HepG2 (cell line): Measurements from ENCODE around the gene MIDN. TPM values are rescaled to one million over a fixed set of nuclear protein-coding genes. Genes with fewer than 3 reads are reported as not detected.

Experiments
- ARID2 ChIP-seq: sonication (generic); formaldehyde crosslinking; IDR thresholded peaks from 2 replicates; pipeline ENCODE4 v1.8.1; 2022; ENCODE audit warnings: mild to moderate bottlenecking, missing genetic modification reagents, borderline replicate concordance
- FOSL1 ChIP-seq: sonication (generic); formaldehyde crosslinking; IDR thresholded peaks from 2 replicates; pipeline ENCODE4 v1.9.0; 2021; ENCODE audit warnings: missing genetic modification reagents, borderline replicate concordance
- GABPB1 ChIP-seq: IDR thresholded peaks from 2 replicates; pipeline ENCODE4 v1.6.1; 2016; ENCODE audit warnings: mild to moderate bottlenecking, missing genetic modification reagents, moderate library complexity, missing compliant biosample characterization
- HNF4A ChIP-seq: sonication (generic); formaldehyde crosslinking; IDR thresholded peaks from 2 replicates; pipeline ENCODE4 v1.4.0; 2020; ENCODE audit warnings: missing genetic modification reagents
- KMT2B ChIP-seq: IDR thresholded peaks from 2 replicates; pipeline ENCODE4 v1.6.1; 2016; ENCODE audit warnings: missing genetic modification reagents, missing compliant biosample characterization
- MAZ ChIP-seq, 2 experiments: sonication (generic) in 1 of 2; formaldehyde crosslinking in 1 of 2; IDR thresholded peaks; 2 replicates each; pipeline versions ENCODE4 v1.5.0 to v1.6.1; 2012 to 2020; ENCODE audit warnings: low read depth in 2 of 2, mild to moderate bottlenecking in 2 of 2, borderline replicate concordance in 1 of 2, improper control_type of control experiment in 1 of 2, low read length in 1 of 2, missing genetic modification reagents in 1 of 2, moderate library complexity in 1 of 2
- ONECUT2 ChIP-seq: sonication (generic); formaldehyde crosslinking; IDR thresholded peaks from 2 replicates; pipeline ENCODE4 v1.4.0; 2020; ENCODE audit warnings: missing genetic modification reagents
- POLR2AphosphoS5 ChIP-seq: IDR thresholded peaks from 2 replicates; pipeline ENCODE4 v1.6.1; 2012; ENCODE audit warnings: low read depth, low read length
- ZNF10 ChIP-seq: sonication (generic); formaldehyde crosslinking; IDR thresholded peaks from 2 replicates; pipeline ENCODE4 v1.4.0; 2020; ENCODE audit warnings: mild to moderate bottlenecking, low read depth, missing genetic modification reagents, borderline replicate concordance
- ZNF225 ChIP-seq: sonication (generic); formaldehyde crosslinking; IDR thresholded peaks from 2 replicates; pipeline ENCODE4 v1.4.0; 2020; ENCODE audit warnings: mild to moderate bottlenecking, missing genetic modification reagents
- ZNF563 ChIP-seq: sonication (generic); formaldehyde crosslinking; IDR thresholded peaks from 2 replicates; pipeline ENCODE4 v1.8.0; 2022; ENCODE audit warnings: mild to moderate bottlenecking, moderate library complexity, missing genetic modification reagents
- ZNF652 ChIP-seq: IDR thresholded peaks from 2 replicates; pipeline ENCODE4 v1.6.1; 2016; ENCODE audit warnings: low read depth, borderline replicate concordance
- ZNF792 ChIP-seq: IDR thresholded peaks from 2 replicates; pipeline ENCODE4 v1.6.1; 2016
- ZSCAN20 ChIP-seq: sonication (generic); formaldehyde crosslinking; IDR thresholded peaks from 2 replicates; pipeline ENCODE4 v1.4.0; 2020; ENCODE audit warnings: missing genetic modification reagents, mild to moderate bottlenecking, borderline replicate concordance
- polyA plus RNA-seq, 8 experiments: library from polyadenylated mRNA; depleted of rRNA in 3 of 8; stranded (reverse) in 7 of 8; unstranded in 1 of 8; fragments of >200 nt; fragmentation: Illumina TruSeq in 4 of 8; extraction: Trizol in 4 of 8; gene quantifications; 2 replicates each; pipeline versions ENCODE4 v1.2.1 to v1.2.3, GENCODE V29; 2011 to 2016; ENCODE audit warnings: low read depth in 4 of 8, missing spikeins in 1 of 8, mixed read lengths in 1 of 8; ENCODE audit not compliant: insufficient read depth in 1 of 8
- total RNA-seq, 5 experiments: library from RNA; depleted of rRNA; stranded (reverse); fragments of >200 nt; fragmentation: Illumina TruSeq; extraction: Trizol; gene quantifications; 2 replicates each; pipeline ENCODE4 v1.2.3, GENCODE V29; 2016; ENCODE audit warnings: low read depth in 1 of 5
- TF ChIP-seq, protein P1 (sequence below): sonication (generic); formaldehyde crosslinking; IDR thresholded peaks from 2 replicates; pipeline ENCODE4 v1.4.0; 2020; ENCODE audit warnings: missing genetic modification reagents, low read depth, mild to moderate bottlenecking, borderline replicate concordance
- TF ChIP-seq, protein P2 (sequence below), 2 experiments: fragments of 450-650 bp in 1 of 2; sonication (generic) in 1 of 2; formaldehyde crosslinking in 1 of 2; IDR thresholded peaks; 2 replicates each; pipeline versions ENCODE4 v1.6.1 to v1.8.0; 2016 to 2022; ENCODE audit warnings: antibody characterized with exemption in 1 of 2, mild to moderate bottlenecking in 1 of 2, missing genetic modification reagents in 1 of 2

Gene MIDN
- total and polyA plus RNA-seq, 2 of the 13 experiments (the other 11 are each of a cell fraction or from before 2014, with no cell fraction given), result 8.4 to 18.0 TPM

DNA sequence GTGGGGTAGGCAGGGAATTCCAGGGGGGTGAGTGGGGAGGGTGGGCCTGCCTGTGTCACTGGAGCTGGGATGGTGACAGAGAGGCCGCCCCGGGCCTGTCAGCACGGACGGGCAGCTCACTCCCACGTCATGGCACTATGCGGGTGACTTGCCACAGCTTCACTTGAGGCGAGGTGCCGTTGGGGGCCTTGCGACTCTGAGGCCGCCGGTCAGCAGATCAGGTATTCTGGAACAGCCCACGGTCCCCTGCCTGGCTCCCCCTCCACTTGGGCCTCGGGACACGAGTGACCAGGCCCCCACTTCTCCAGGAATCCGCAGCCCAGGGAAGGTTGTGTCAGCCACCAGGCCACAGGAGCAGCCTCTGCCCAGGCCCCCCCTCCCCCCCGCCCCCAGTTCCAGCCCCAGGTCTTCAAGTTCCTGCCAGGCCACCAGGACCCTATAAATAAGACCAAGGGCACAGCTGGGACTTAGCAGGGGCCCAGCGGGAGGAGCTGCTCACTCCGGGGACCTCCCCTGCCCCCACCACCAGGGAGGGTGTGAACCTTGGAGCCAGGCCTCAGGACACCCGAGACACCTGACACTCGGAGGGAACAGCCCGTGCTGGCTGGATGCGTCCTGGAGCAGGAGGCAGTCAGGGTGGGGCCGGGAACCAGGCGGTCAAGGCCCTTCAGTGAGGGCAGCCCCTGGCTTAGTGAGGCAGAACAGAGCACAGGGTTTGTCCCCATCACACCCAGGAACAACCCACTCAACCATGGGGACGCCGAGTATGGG lies 2.7 kb upstream of the MIDN start (continued):
- TF ChIP-seq, protein P1, sequence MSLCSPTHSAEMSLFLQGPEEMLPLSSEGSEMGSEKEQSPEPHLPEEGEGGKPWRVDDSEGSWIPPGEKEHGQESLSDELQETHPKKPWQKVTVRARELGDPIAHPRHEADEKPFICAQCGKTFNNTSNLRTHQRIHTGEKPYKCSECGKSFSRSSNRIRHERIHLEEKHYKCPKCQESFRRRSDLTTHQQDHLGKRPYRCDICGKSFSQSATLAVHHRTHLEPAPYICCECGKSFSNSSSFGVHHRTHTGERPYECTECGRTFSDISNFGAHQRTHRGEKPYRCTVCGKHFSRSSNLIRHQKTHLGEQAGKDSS (CRISPR knock-in tag), result 0 out of 2 replicates have a peak, but pooled peaks have one; percentile 8
- no peak for TF ChIP-seq ZSCAN20 (CRISPR knock-in tag)
- no peak for TF ChIP-seq ONECUT2
- 0 out of 2 replicates have a peak, but pooled peaks have one; percentile 2 for TF ChIP-seq ARID2 (CRISPR knock-in tag)
- TF ChIP-seq HNF4A (CRISPR knock-in tag), result peak; percentile 75
- TF ChIP-seq KMT2B, result no peak
- TF ChIP-seq, protein P2, sequence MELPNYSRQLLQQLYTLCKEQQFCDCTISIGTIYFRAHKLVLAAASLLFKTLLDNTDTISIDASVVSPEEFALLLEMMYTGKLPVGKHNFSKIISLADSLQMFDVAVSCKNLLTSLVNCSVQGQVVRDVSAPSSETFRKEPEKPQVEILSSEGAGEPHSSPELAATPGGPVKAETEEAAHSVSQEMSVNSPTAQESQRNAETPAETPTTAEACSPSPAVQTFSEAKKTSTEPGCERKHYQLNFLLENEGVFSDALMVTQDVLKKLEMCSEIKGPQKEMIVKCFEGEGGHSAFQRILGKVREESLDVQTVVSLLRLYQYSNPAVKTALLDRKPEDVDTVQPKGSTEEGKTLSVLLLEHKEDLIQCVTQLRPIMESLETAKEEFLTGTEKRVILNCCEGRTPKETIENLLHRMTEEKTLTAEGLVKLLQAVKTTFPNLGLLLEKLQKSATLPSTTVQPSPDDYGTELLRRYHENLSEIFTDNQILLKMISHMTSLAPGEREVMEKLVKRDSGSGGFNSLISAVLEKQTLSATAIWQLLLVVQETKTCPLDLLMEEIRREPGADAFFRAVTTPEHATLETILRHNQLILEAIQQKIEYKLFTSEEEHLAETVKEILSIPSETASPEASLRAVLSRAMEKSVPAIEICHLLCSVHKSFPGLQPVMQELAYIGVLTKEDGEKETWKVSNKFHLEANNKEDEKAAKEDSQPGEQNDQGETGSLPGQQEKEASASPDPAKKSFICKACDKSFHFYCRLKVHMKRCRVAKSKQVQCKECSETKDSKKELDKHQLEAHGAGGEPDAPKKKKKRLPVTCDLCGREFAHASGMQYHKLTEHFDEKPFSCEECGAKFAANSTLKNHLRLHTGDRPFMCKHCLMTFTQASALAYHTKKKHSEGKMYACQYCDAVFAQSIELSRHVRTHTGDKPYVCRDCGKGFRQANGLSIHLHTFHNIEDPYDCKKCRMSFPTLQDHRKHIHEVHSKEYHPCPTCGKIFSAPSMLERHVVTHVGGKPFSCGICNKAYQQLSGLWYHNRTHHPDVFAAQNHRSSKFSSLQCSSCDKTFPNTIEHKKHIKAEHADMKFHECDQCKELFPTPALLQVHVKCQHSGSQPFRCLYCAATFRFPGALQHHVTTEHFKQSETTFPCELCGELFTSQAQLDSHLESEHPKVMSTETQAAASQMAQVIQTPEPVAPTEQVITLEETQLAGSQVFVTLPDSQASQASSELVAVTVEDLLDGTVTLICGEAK (IDR thresholded peaks at IDR 0.05), result no peak
- TF ChIP-seq, protein P2 (CRISPR knock-in tag; IDR thresholded peaks at IDR 0.05), result no peak
- TF ChIP-seq ZNF10 (CRISPR knock-in tag), result no peak
- 0 out of 2 replicates have a peak, but pooled peaks have one; percentile 19 for TF ChIP-seq GABPB1 (CRISPR knock-in tag)
- no peak for TF ChIP-seq ZNF225 (CRISPR knock-in tag)
- no peak for TF ChIP-seq FOSL1 (CRISPR knock-in tag)
- no peak for TF ChIP-seq ZNF563 (CRISPR knock-in tag)
- TF ChIP-seq MAZ (IDR thresholded peaks at IDR 0.05; ENCODE audit: borderline replicate concordance, low read depth, low read length), result peak; percentile 27; the same call in 1 of the 2 replicates
- TF ChIP-seq MAZ (CRISPR knock-in tag; IDR thresholded peaks at IDR 0.05; ENCODE audit: low read depth), result no peak
- peak; percentile 43; the same call in 1 of the 2 replicates for TF ChIP-seq ZNF792 (CRISPR knock-in tag)
- TF ChIP-seq ZNF652 (CRISPR knock-in tag), result 0 out of 2 replicates have a peak, but pooled peaks have one; percentile 26
- peak; percentile 56 for TF ChIP-seq POLR2AphosphoS5
